ENCODE data around the gene DCUN1D3.
"Not testable (repeated sequence)": the region's sequence is repeated elsewhere in the genome, so short reads cannot be mapped to it uniquely, and the experiment has no call there.

DCUN1D3 gene, protein sequence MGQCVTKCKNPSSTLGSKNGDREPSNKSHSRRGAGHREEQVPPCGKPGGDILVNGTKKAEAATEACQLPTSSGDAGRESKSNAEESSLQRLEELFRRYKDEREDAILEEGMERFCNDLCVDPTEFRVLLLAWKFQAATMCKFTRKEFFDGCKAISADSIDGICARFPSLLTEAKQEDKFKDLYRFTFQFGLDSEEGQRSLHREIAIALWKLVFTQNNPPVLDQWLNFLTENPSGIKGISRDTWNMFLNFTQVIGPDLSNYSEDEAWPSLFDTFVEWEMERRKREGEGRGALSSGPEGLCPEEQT

DNA sequence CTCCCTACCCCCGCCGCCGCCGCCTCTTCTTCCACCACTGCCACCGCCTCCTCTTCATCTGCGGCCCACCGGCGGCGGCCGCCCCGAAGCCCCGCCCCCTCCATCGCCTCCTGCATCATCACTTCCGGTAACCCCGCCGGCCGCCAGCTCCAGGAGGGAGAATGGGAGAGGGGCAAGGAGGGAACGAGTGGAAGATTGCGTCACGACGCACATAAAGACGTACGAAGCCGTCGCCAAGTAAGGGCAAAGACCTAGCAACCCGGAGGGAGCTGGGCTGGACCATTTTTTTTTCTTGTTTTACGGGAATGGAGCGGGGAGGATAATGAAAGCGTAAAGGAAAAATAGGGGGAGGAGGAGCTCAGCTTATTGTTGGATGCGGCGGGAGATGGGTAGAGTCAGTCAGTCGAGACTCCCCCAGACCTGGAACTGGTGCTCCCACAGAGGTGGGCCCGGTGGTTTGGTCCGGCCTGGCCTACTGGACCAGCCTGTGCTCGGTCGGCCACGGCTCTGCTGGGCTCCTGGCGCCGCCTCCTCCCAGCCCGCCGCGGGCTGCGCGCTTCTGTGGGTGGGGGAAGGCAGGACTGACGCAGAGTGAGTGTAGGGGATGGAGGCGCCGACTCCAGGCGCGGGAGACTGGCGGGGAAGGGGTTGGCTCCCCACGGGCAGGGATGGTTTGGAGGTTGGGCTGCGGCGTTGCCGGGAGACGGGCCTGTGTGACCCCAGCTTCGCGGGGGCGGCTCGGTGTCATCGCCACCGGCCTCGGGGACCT lies at the start of gene DCUN1D3, which contains the start of gene LYRM1:
TSS of gene DCUN1D3 (minus strand) at position 60 of the 769 bp plus-strand sequence. CDS start 37,820 bp downstream, outside the sequence.
TSS of gene LYRM1 (plus strand) at position 473 of the 769 bp plus-strand sequence. CDS start 14,785 bp downstream, outside the sequence.
- DNase-seq, result peak; percentile 94

DNA sequence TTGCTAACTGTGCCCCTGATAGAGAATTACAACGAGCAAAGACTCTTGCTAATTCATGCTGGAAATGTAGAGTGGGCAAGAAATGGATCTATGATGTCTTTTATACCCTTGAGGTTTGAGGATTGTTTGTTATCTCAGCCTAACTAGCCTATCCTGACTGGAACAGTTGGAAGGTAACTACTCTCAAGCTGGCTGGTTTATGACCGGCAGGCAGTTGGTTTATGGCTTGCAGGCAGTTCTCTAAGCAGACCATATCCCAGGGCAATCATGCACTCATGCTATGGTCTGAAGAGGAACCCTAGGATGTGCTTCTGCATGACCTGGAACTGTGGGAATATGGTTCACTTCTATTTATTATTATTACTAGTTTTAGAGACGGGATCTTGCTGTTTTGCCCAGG lies 49.5 kb upstream of the DCUN1D3 start:
- no peak for DNase-seq

DNA sequence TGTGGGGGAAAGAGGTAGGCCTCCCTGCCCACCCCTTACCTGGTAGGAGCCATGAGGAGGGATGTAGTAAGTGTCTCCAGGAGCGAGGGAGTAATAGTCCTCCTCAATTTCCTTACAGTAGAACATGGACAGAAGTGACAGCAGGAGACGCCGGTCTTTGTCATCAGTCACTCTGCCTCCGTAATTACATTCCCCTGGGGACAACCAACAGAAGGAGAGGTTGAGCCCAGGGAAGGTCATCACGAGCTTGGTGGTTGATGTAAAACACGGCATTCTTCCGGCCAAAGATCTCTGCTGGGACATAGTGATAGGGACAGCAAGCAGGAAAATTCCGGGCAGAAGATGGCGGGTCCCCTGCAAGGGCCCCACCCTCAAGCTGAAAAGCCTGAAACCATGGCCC lies 48.3 kb upstream of the DCUN1D3 start:
- DNase-seq, result no peak

DNA sequence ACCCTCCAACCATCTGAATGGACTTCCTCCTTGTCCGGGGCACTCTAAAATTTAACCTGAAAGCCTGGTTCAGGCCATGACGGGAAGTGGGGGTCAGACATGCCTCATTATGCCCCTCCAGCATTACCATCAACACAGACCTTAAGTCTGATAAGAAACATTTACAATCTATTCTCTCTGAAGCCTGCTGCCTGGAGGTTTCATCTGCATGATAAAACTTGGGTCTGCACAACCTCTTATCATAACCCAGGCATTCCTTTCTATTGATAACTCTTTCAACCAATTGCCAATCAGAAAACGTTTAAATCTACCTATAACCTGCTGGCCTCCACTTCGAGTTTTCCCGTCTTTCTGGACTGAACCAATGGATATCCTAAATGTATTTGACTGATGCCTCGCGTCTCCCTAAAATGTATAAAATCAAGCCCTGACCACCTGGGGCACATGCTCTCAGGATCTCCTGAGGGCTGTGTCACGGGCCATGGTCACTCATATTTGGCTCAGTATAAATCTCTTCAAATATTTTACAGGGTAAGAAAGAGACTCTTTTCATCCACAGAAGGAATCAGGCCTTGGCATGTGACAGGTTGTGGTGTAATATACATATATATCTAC lies 46.0 kb upstream of the DCUN1D3 start:
- no peak for DNase-seq

DNA sequence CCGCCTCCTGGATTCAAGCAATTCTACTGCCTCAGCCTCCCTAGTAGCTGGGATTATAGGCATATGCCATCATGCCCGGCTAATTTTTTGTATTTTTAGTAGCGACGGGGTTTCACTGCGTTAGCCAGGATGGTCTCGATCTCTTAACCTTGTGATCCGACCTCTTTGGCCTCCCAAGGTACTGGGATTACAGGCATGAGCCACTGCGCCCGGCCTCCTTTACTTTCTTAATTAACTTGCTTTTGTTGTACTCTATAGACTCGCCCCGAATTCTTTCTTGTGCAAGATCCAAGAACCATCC lies 45.4 kb upstream of the DCUN1D3 start:
- DNase-seq, result not testable (repeated sequence)

DNA sequence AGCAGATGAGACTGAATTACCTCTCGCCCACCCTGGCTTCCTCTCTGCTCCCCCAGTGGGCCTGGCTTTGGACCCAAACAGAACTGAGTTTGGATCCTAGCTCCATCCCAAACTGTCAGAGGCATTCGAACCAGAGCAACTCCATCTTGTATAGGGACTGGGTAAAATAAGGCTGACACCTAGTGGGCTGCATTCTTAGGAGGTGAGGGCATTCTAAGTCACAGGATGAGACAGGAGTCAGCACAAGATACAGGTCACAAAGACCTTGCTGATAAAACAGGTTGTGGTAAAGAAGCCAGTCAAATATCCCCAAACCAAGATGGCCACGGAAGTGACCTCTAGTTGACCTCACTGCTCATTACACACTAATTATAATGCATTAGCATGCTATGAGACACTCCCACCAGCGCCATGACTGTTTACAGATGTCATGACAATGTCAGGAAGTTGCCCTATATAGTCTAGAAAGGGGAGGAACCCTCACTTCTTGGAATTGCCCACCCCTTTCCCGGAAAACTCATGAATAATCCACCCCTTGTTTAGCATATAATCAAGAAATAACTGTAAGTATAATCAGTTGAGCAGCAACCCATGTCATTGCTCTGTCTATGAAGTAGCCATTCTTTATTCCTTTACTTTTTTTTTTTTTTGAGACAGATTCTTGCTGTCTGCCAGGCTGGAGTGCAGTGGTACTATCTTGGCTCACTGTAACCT lies 44.9 kb upstream of the DCUN1D3 start:
- peak; percentile 80 for DNase-seq

DNA sequence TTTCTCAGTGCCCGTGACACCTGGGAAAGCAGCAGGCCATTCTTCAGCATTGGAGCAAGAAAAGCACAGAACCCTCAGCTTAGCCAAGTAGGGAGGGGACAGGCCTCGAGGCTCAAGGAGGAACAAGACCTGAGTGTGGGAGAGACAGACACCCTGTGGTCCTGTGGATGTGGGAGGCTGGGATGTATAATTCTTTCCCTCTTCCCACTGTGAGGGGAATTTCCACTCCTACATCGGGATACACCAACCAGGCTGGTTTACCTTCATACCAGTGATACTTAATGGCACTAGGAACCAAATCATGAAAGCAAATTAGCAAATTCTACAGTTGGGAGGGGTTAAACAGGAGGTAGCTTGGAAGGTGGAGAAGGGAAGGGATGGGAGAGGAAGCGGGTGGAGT lies 42.1 kb upstream of the DCUN1D3 start:
- no peak for DNase-seq

DNA sequence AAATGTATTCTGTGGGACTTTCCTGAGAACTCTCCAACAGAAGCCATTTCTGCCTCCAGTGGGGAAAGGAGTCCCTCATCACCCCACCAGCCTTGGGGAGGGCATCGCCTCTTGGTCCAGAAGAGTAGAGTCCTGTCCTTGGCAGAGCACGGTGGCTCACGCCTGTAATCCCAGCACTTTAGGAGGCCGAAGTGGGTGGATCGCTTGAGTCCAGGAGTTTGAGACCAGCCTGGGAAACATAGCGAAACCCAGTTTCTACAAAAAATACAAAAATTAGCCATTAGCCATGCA lies 41.4 kb upstream of the DCUN1D3 start:
- no peak for DNase-seq

DNA sequence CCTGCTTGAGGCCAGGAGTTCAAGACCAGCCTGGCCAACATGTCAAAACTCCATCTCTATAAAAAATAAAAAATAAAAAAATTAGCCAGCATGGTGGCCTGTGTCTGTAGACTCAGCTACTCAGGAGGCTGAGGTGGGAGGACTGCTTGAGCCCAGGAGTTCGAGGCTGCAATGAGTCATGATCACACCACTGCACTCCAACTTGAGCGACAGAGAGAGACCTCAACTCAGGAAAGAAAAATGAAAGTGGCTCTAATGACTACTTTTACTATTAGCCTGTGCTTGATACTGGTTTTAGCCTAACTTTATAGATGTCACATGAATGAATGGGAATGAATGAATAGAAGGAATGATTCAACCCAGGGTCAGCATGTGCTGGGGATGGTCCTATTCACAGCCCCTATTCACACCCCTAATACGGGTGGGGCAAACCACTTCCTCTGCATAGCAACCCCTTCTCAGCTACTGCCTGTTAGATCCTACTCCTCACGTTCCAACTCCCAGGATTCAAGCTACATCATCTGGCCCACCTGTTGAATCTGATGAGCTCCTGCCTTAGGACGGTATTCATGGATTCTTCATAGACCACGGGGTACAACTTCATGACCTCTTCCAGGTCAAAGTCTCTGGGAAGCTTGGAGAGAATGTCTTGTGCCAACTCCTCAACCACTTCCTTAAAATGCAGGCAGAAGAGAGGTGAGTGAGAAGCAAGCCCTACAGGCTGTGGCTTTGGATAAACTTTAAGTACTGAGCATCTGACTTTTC lies 40.9 kb upstream of the DCUN1D3 start:
- peak; percentile 39 for DNase-seq

DNA sequence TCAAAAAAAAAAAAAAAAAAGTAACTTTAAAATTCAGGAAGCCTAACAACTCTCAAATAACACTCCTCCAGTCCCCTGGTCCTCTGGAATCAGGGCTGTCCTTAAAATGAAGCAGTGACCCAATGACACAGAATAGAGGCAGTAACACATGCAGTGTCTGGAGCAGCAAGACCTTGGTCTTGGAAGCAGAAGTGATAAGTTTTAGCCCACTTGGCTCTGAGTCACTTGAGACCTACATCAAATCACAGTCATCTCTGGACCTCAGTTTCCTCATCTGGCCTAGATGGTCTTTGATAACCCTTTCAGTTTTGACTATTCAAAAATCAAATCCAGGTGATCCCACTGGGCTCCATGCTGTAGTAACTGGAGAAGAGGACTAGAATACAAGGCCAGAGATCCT lies 39.5 kb upstream of the DCUN1D3 start:
- DNase-seq, result no peak

DNA sequence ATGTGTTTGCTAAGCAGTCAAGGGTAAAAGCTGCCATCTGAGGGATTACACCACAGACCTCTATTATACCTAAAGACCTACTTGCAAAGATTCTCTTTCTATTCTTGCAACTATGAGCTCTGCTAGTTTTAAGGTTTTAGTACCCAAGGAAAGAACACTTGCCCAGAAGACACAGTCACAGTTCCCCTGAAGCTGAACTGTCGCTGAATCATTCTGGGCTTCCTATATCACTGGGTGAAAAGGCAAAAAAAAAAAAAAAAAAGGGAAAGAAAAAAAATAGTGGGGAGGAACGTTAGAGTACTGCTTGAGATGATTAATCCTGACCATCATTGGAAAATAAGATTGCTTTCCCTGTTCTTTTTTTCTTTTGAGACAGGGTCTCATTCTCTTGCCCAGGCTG lies 38.3 kb upstream of the DCUN1D3 start:
- DNase-seq, result peak; percentile 36

DNA sequence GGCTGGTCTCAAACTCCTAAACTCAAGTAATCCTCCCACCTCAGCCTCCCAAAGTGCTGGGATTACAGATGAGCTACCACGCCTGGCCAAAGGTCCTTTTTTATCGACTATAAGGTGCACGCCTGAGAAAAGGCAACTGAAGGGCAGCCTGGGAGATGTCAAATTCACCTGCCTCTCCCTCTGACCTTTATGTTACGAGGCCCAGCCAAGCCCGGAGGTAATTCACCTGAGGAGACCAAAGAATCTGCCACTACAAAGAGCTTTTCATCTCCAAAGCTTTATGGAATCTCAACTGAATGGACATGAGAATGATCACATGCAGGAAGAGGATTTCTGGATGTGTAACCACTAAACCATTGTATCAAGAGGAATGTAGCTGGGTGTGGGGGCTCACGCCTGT lies 37.6 kb upstream of the DCUN1D3 start:
- no peak for DNase-seq

DNA sequence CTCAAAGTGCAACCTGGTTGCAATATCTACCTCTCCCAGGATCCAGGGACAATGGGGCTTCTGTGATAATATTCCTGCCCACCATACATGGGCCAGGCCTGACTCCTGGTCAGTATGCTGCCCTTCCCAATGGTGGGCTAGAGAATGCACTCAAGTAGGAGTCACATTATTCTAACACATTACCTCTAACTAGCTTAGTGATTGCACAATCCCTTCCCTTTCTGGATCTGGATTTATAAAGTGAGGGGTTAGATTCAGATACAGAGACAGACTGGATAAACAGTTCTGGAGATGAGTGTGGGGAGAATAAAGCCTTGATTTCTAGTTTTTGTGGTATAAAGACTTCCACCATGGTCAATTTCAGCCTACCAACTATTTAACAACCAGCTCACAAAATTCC lies 33.4 kb upstream of the DCUN1D3 start:
- DNase-seq, result no peak

DNA sequence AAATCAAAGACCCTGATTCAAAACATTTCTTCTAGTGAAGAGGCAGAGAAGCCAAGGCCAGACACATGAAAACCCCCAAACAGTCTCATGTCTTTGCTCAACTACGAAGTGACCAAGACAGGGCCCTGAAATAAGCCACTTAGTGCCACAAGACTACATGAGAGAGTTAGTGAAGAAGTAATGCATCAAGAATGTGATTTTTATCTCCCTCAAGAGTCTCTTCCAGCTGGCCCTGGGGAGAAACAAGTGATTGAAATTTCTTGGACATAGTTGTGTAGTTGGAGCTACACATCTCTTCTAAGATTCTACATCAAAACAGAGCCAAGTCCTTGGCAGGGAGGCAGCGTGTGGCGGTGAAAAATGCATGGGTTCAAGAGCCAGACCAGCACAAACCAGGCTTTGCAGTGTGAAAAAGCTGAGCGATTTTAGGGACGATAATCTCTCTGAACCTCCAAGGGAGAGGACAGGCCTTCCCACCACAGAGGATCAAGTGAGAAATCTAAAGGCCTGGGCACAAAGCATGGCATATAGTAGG lies 31.0 kb upstream of the DCUN1D3 start:
- no peak for DNase-seq

DNA sequence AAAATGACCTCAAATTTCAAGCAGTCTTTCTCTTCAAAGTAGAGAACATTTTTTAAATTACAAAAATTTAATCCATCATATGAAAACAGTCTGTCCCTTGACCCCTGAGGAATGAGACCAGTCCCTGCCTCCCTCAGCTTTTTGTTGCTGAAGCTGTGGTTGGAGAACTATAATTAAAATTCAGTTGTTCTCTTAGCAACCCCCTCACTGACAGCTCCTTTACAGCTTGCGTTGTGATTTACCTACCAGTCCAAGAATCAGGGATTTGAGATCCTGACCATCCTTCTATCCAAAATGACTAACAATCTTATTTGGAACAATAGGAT lies 30.2 kb upstream of the DCUN1D3 start:
- no peak for DNase-seq

DNA sequence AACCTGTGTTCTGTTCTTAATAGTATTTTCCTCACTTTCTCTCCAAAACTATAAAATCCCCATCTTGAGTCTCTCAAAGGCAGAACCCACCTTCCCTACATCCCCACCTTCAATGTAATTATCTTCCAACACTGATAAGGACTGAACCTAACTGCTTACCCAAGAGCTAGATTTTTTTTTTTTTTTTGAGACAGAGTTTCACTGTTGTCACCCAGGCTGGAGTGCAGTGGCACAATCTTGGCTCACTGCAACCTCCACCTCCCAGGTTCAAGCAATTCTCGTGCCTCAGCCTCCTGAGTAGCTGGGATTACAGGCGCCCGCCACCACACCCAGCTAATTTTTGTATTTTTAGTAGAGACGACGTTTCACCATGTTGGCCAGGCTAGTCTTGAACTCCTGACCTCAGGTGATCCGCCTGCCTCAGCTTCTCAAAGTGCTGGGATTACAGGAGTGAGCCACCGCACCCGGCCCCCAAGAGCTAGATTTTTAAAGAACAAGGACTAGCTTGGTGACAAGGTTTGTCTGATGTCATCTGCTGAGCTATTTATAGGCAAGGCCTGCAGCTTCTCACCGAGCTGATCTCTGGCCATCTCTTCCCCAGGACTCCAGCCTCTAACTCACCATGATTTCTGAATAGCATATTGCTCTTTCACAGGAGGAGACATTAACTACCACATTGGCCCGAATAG lies 29.7 kb upstream of the DCUN1D3 start:
- not testable (repeated sequence) for DNase-seq

DNA sequence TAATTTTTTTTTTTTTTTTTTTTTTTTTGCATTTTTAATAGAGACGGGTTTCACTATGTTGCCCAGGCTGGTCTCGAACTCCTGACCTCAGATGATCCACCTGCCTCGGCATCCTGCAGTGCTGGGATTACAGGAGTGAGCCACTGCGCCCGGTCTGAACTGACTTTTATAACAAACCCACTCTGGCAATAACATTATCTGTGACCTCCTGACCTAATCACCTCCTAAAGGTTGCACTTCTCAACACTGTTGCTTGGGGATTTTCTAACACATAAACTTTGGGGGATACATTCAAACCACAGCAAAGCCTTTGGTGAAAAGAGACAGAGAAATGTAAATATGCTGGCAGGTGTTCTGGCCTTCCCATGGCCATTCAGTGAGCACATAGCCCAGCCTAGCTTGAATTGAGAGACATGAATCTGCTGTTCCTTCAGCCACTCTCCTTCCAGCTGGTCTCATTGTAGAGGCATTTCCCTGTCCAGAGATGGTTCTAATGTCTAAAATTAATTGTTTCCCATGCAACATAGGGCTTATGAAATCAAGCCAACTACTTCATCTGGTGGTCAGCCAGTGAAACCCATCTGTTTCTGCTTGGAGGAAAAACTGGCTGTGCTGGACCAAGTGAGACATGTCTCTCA lies 28.7 kb upstream of the DCUN1D3 start:
- no peak for DNase-seq

DNA sequence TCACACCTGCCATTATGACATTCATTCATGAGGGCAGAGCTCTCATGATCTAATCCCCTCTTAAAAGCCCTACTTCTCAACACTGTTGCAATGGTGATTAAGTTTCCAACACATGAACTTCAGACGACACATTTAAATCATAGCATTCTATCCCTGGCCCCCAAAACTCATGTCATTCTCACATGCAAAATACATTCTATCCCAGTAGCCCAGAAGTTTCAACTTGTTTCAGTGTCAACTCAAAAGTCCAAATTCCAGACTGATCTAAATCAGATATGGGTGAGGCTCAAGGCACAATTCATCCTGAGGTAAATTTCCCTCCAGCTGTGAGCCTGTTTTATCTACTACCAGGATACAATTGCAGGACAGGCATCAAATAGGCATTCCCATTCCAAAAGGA lies 25.6 kb upstream of the DCUN1D3 start:
- no peak for DNase-seq

DNA sequence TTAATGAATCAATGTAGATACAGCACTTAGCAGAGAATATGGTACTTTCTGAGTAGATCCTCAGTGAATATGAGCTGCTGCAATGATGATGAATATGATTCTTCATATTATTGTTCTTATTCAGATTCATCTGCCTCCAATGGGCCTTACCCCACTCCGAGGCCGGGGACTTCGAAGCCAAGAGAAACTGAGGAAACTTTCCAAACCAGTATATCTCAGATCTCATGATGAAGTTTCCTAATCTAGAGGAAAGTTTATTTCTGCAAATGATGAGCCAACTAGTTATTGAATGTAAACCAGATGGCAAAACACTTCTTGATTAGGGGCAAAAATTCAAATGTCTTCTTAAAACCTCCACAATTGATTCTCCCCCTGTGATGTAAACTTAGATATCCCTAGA lies 23.7 kb upstream of the DCUN1D3 start:
- no peak for DNase-seq

DNA sequence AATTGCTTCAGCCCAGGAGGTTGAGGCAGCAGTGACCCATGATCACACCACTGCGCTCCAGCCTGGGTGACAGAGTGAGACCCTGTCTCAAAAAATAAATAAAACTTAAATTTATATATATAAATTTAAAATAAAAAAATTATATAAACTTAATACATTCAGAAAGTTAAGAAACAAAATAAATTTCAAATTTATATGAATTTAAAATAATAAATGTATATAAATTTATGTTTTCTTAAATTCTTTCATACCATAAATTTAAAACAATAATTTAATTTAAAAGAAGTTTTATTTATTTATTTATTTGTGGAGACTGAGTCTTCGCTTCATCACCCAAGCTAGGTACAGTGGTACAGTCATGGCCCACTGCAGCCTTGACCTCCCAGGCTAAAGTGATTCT lies 20.6 kb upstream of the DCUN1D3 start:
- DNase-seq, result no peak

DNA sequence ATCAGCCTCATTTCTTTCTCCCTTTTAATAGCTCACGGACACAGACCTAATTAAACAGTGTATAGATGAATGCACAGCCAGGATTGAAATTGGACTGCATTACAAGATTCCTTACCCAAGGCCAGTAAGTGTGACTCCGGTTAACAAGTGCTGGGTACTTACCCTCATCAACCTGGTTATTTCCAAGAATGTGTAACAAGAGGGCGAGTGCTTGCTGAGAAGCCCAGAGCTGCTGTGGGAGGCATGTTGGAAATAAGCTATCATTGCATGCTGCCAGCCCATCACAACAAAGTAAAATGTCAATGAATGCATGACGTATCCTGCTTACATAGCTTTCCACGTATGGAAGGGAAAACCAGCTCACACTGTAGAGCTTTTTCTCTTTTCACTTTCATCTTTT lies 19.9 kb upstream of the DCUN1D3 start:
- DNase-seq, result no peak

All from activated CD4-positive, alpha-beta T cell treated with anti-CD3 and anti-CD28 coated beads for 48 hours (primary cell).